ENCODE measurements around the gene JPH4. TPM values are rescaled to one million over a fixed set of nuclear protein-coding genes. Genes with fewer than 3 reads are reported as not detected.

The JPH4 gene
- total and polyA plus RNA-seq, 2 donors (not counting 3 experiments of a cell fraction or from before 2014, with no cell fraction given), result 0.06 TPM; not detected in 1

DNA sequence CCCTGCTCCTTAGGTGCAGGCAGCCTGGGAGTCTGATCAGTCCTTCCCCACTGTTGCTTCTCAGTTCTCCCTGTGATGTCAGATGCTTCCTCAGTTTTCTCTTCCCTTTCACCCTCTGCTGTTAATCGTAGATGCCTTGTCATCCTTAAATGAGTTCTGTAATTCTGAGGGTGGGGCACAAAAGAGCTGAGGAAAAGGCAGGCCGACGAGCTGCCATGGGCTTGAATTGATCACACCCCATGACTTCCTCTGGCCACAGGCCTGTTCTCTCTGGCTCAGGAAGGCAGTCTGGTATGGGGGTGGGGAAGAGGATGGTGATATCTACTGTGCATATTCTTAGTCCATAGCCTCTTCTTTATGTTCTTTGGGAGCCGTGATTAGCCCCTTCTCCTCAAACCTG, 5.8 kb downstream of the JPH4 start:
- no peaks in the 10 kb centered on the region for H3K36me3 ChIP-seq (ENCODE audit: control insufficient read depth in 2 of 2, extremely low read depth in 1 of 2, insufficient read depth in 2 of 2, low read length in 2 of 2)

GRCh38 chr14:23572524-23572828, 6.1 kb downstream of the JPH4 start:
- CTCF ChIA-PET, result interaction anchor here (1.6 to 3.6 kb wide), 2 partner anchors 14 to 16 kb away, joined by 5 to 12 read pairs; no protein-coding TSS in a partner anchor
- dilution Hi-C loops (cut with MboI; ENCODE audit: extremely low pct_ligation_motif_present, low sequenced_read_pairs) (no loop called here), intact Hi-C loops (cut with micrococcal nuclease) (no loop called here)
- no peak overlapping the region for H2AFZ ChIP-seq (ENCODE audit: low read depth, low read length)
- no peak for FAIRE-seq
- H3K9ac ChIP-seq (replicated peaks; ENCODE audit: extremely low read depth, insufficient read depth, low read length), result no peak overlapping the region
- H3K79me2 ChIP-seq (ENCODE audit: control insufficient read depth, insufficient read depth, low read length), result no peaks in the 10 kb centered on the region
- BruUV-seq (replicated peaks), result no TSS peak
- DNase-seq (ENCODE audit: low read depth, low spot score), result no peak
- POLR2A ChIA-PET, result no interaction called here
- no peak overlapping the region for H3K4me2 ChIP-seq (ENCODE audit: insufficient read depth, low read length)
- H3K9me3 ChIP-seq (replicated peaks; ENCODE audit: control insufficient read depth, insufficient read depth, low read length), result no peaks in the 10 kb centered on the region
- TF ChIP-seq MYC (IDR thresholded peaks at IDR 0.05; ENCODE audit: low read depth, low read length) (no peak), EZH2 (IDR thresholded peaks at IDR 0.05; ENCODE audit: borderline replicate concordance, low read depth, low read length, severe bottlenecking) (no peak), POLR2AphosphoS5 (IDR thresholded peaks at IDR 0.05; ENCODE audit: insufficient read depth, low read depth, low read length) (no peak), FOS (IDR thresholded peaks at IDR 0.05; ENCODE audit: borderline replicate concordance, insufficient read depth, low read length) (no peak), CTCF (IDR thresholded peaks at IDR 0.05; ENCODE audit: extremely low read depth in 1 of 2, insufficient read depth in 1 of 2, low read depth in 1 of 2, low read length in 2 of 2) (no peak), JUN (IDR thresholded peaks at IDR 0.05; ENCODE audit: borderline replicate concordance, insufficient read depth, insufficient read length, low read depth) (no peak), MAX (IDR thresholded peaks at IDR 0.05; ENCODE audit: insufficient read depth, insufficient read length) (no peak), POLR2A (IDR thresholded peaks at IDR 0.05; ENCODE audit: low read depth, low read length) (no peak), GATA2 (IDR thresholded peaks at IDR 0.05; ENCODE audit: insufficient read depth, insufficient read length, low read depth, low read length) (no peak)
- H3K4me1 ChIP-seq (ENCODE audit: control insufficient read depth, extremely low read depth, insufficient read depth, low read length), result no peaks in the 10 kb centered on the region
- H3K27ac ChIP-seq (ENCODE audit: insufficient read depth, low read depth, low read length), result no peak overlapping the region
- H3K36me3 ChIP-seq (ENCODE audit: control insufficient read depth in 2 of 2, extremely low read depth in 1 of 2, insufficient read depth in 2 of 2, low read length in 2 of 2), result no peaks in the 10 kb centered on the region
- H4K20me1 ChIP-seq (replicated peaks; ENCODE audit: control insufficient read depth, extremely low read depth, insufficient read depth, low read length), result no peaks in the 10 kb centered on the region
- H3K9me1 ChIP-seq (replicated peaks; ENCODE audit: control insufficient read depth, extremely low read depth, insufficient read depth, low read length), result no peaks in the 10 kb centered on the region
- no peak overlapping the region for H3K4me3 ChIP-seq (replicated peaks in 1 of 3; ENCODE audit: insufficient read depth in 1 of 3, low read depth in 1 of 3, low read length in 3 of 3)
- peaks cover 24 to 34% of the 10 kb centered on the region in 2 experiments for H3K27me3 ChIP-seq (ENCODE audit: control insufficient read depth in 2 of 2, insufficient read depth in 2 of 2, low read length in 2 of 2)

More for the DNA sequence above, 5.8 kb downstream of the JPH4 start:
- no peaks in the 10 kb centered on the region for H3K79me2 ChIP-seq (ENCODE audit: control insufficient read depth, insufficient read depth, low read length)
- intact Hi-C loops (cut with micrococcal nuclease), result no loop called here
- dilution Hi-C loops (cut with MboI; ENCODE audit: extremely low pct_ligation_motif_present, low sequenced_read_pairs), result no loop called here
- no peak overlapping the region for H3K4me2 ChIP-seq (ENCODE audit: insufficient read depth, low read length)
- no peak overlapping the region for H3K9ac ChIP-seq (replicated peaks; ENCODE audit: extremely low read depth, insufficient read depth, low read length)
- no peaks in the 10 kb centered on the region for H3K4me1 ChIP-seq (ENCODE audit: control insufficient read depth, extremely low read depth, insufficient read depth, low read length)
- H3K27me3 ChIP-seq (ENCODE audit: control insufficient read depth in 2 of 2, insufficient read depth in 2 of 2, low read length in 2 of 2), result peaks cover 26 to 38% of the 10 kb centered on the region in 2 experiments
- H4K20me1 ChIP-seq (replicated peaks; ENCODE audit: control insufficient read depth, extremely low read depth, insufficient read depth, low read length), result no peaks in the 10 kb centered on the region
- FAIRE-seq (no peak), DNase-seq (ENCODE audit: low read depth, low spot score) (no peak)
- no peak overlapping the region for H3K27ac ChIP-seq (ENCODE audit: insufficient read depth, low read depth, low read length)
- TF ChIP-seq MAX (IDR thresholded peaks at IDR 0.05; ENCODE audit: insufficient read depth, insufficient read length), result no peak
- no peak for TF ChIP-seq EZH2 (IDR thresholded peaks at IDR 0.05; ENCODE audit: borderline replicate concordance, low read depth, low read length, severe bottlenecking)
- no peak for TF ChIP-seq POLR2A (IDR thresholded peaks at IDR 0.05; ENCODE audit: low read depth, low read length)
- no peak for TF ChIP-seq POLR2AphosphoS5 (IDR thresholded peaks at IDR 0.05; ENCODE audit: insufficient read depth, low read depth, low read length)
- POLR2A ChIA-PET, result no interaction called here
- H3K9me1 ChIP-seq (replicated peaks; ENCODE audit: control insufficient read depth, extremely low read depth, insufficient read depth, low read length), result no peaks in the 10 kb centered on the region
- CTCF ChIA-PET, result interaction anchor here (1.6 to 3.6 kb wide), 2 partner anchors 14 to 16 kb away, joined by 5 to 12 read pairs; no protein-coding TSS in a partner anchor
- H3K4me3 ChIP-seq (replicated peaks in 1 of 3; ENCODE audit: insufficient read depth in 1 of 3, low read depth in 1 of 3, low read length in 3 of 3), result no peak overlapping the region
- no TSS peak for BruUV-seq (replicated peaks)
- no peak overlapping the region for H2AFZ ChIP-seq (ENCODE audit: low read depth, low read length)
- H3K9me3 ChIP-seq (replicated peaks; ENCODE audit: control insufficient read depth, insufficient read depth, low read length), result no peaks in the 10 kb centered on the region
